K562 treated with DMSO at 1 percent for 12 hours (cell line): ENCODE results near the gene HARS2. TPM values are rescaled to one million over a fixed set of nuclear protein-coding genes. Genes with fewer than 3 reads are reported as not detected.

Source experiments
- total RNA-seq: library from RNA; unstranded; fragments of 300-600 nt; gene quantifications from 2 replicates; pipeline ENCODE4 v1.2.3, GENCODE V29; 2022; ENCODE audit not compliant: insufficient read depth

Gene HARS2
- total RNA-seq = 15.7 and 21.4 TPM in 2 replicates

DNA sequence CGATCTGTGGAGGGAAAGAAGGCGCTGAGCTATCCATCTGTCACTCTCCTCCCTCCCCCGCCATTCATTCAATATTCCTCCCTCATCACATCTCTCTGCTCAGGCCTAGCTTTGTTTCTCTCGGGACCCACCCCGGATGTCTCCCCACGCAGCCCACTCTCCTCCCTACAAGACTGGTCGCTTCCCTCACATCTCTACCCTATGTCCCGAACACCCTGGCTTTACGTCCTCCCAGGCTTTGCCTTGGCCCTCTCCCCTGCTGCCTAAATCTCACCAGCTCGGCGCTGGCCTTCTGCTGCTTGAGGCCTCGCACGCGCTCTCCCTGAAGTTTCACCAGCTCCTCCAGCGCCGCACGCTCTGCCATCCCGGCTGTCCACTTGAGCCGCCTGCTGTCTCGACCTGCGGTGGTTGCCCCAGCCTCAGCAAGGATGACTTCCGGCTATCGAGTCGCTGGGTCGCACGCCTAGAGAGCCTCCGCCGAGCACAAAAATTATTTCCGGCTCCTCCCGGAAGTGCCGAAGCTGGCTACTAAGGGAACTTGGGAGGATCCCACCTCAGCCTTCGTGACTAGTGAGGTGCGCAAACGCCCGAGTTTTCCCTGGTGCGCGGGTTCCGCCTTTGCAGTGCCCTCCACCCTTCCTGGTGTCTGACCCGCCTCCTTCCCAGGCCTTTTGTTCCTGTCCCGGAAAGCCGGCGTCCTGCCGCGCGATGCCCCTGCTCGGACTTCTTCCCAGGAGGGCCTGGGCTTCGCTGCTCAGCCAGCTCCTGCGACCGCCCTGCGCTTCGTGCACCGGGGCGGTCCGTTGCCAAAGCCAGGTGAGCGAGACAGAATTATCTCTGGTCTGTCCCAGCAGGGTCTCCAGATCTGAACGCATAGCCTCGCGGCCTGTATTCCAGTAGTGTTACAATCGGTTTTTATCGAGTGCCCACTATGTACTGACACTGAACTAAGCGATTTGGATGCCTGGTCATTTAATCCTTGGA is at the start of gene HARS2, which contains the start of gene HARS1:
HARS2 (plus strand) TSS at position 515 of the 984 bp plus-strand sequence; CDS start at position 709, 194 bp downstream.
HARS1 (minus strand) TSS at position 430 of the 984 bp plus-strand sequence; CDS start at position 364, 66 bp downstream.

GRCh38 chr5:140664359-140665119 is 26.7 kb upstream of the HARS2 start, which contains the start of gene WDR55:
WDR55 (plus strand) TSS chr5:140664904; CDS start chr5:140664913, 9 bp downstream.

GRCh38 chr5:140673187-140673976 is 17.9 kb upstream of the HARS2 start, which contains the start of gene DND1:
DND1 (minus strand) TSS chr5:140673576; CDS start chr5:140673542, 34 bp downstream.

DNA sequence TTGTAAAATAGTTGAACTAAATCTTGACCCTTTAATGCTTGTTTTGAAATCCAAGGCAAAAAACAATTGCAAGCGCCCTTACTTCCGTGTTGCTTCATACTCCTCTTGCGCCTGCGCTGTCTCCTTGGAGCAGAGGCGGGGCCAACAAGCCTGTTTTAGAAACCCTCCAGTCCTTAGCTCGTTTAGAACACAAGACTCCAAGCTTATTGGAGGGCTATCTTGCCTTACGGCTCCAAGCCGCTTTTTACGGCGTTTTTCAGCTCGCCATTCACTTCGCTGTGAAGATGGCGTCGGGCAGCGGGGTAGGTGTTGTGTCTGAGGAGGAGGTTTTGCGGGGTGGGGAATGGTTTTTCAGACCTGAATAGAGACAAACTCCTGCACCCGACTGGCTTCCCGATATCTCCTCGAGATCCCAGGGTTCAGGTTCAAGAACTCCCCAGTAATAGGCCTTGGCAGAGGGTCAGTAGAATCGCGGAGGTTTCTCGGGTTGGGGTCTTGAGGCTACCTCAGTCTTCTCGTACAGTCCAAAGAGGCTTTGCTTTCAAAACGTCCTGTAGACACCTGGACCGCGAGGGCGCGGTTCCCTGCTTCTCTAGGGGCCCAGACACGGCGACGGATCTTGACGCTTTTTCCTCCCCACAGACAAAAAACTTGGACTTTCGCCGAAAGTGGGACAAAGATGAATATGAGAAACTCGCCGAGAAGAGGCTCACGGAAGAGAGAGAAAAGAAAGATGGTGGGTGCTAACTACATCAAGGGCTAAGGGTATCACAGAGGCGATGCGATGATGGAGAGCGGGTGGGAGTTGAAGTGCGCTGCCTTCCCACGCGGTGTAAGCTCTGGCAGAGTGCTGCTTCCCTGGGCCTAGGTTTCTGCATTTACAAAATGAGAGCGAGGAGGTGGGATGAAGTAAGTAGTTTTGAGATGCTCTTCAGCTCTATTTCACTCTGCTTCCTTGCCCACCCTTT is 9.2 kb downstream of the HARS2 start, which contains the start of gene ZMAT2:
ZMAT2 (plus strand) TSS at position 271 of the 968 bp plus-strand sequence; CDS start at position 285, 14 bp downstream.

Other genes starting within 250 kb of the HARS2 start
- gene EIF4EBP3, start 143.8 kb upstream of the HARS2 start, total RNA-seq = 5.1 TPM in 1 of 2 replicates, not detected in the other
- gene SRA1, start 134.0 kb upstream of the HARS2 start, total RNA-seq = 32.8 and 34.4 TPM in 2 replicates
- gene APBB3, start 126.9 kb upstream of the HARS2 start, total RNA-seq = 7.1 and 18.0 TPM in 2 replicates
- gene SLC35A4, start 126.6 kb upstream of the HARS2 start, total RNA-seq = 77.4 and 188 TPM in 2 replicates
- gene CD14, start 58.3 kb upstream of the HARS2 start, total RNA-seq = 0.75 and 1.0 TPM in 2 replicates
- gene TMCO6, start 52.0 kb upstream of the HARS2 start, total RNA-seq = 13.5 and 15.1 TPM in 2 replicates
- gene NDUFA2, start 43.8 kb upstream of the HARS2 start, total RNA-seq = 208 and 301 TPM in 2 replicates
- gene IK, start 43.6 kb upstream of the HARS2 start, total RNA-seq = 122 and 166 TPM in 2 replicates
- gene WDR55, start 26.6 kb upstream of the HARS2 start, total RNA-seq = 26.9 and 42.6 TPM in 2 replicates
- 1.4 and 2.0 TPM in 2 replicates for gene DND1, start 17.9 kb upstream of the HARS2 start, total RNA-seq
- gene HARS1, start 85 bp upstream of the HARS2 start, total RNA-seq = 43.2 and 73.1 TPM in 2 replicates
- gene ZMAT2, start 9.0 kb downstream of the HARS2 start, total RNA-seq = 42.5 and 46.1 TPM in 2 replicates
- not detected in 2 replicates for gene PCDHA1, start 94.7 kb downstream of the HARS2 start, total RNA-seq
- gene PCDHA2, start 103.4 kb downstream of the HARS2 start, total RNA-seq = not detected in 2 replicates
- gene PCDHA3, start 109.6 kb downstream of the HARS2 start, total RNA-seq = not detected in 2 replicates
- not detected in 2 replicates for gene PCDHA4, start 115.6 kb downstream of the HARS2 start, total RNA-seq
- gene PCDHA5, start 130.2 kb downstream of the HARS2 start, total RNA-seq = not detected in 2 replicates
- gene PCDHA6, start 136.5 kb downstream of the HARS2 start, total RNA-seq = not detected in 2 replicates
- gene PCDHA7, start 142.8 kb downstream of the HARS2 start, total RNA-seq = not detected in 2 replicates
- gene PCDHA8, start 149.7 kb downstream of the HARS2 start, total RNA-seq = not detected in 2 replicates
- gene PCDHA9, start 156.9 kb downstream of the HARS2 start, total RNA-seq = not detected in 2 replicates
- not detected in 2 replicates for gene PCDHA10, start 164.4 kb downstream of the HARS2 start, total RNA-seq
- not detected in 2 replicates for gene PCDHA11, start 177.5 kb downstream of the HARS2 start, total RNA-seq
- not detected in 2 replicates for gene PCDHA12, start 183.9 kb downstream of the HARS2 start, total RNA-seq
- gene PCDHA13, start 190.7 kb downstream of the HARS2 start, total RNA-seq = not detected in 2 replicates
- not detected in 2 replicates for gene PCDHAC1, start 234.8 kb downstream of the HARS2 start, total RNA-seq